CD4-positive, alpha-beta T cell (primary cell): ENCODE measurements around the gene IRS2. TPM values are rescaled to one million over a fixed set of nuclear protein-coding genes. Genes with fewer than 3 reads are reported as not detected.
"Not testable (repeated sequence)": the region's sequence is repeated elsewhere in the genome, so short reads cannot be mapped to it uniquely, and the experiment has no call there.

Experiments used
- ATAC-seq: fragments of 200-7000 bp; cut with Tn5 transposase; one replicate; pipeline ENCODE4 v1.10.0; 2022; ENCODE audit warnings: mild to moderate bottlenecking; ENCODE audit not compliant: poor library complexity
- CTCF ChIA-PET: fragments of 350-600 bp; sonication (Branson Sonifier 250); formaldehyde crosslinking; loops from one replicate; lab custom pipeline; 2021; ENCODE audit warnings: antibody characterized with exemption, inconsistent platforms; lab: Charles Lee
- POLR2A ChIA-PET: fragments of 350-600 bp; sonication (Branson Sonifier 250); formaldehyde crosslinking; loops from one replicate; lab custom pipeline; 2021; ENCODE audit warnings: antibody characterized with exemption, inconsistent platforms; lab: Charles Lee
- DNase-seq, 14 experiments: peaks; one replicate each; pipeline ENCODE4 v3.0.0-alpha.2; 2013 to 2020; ENCODE audit warnings: mixed read lengths in 2 of 14
- H3K27ac ChIP-seq, 2 donors: one replicate each; pipeline versions ENCODE4 v1.5.1 to v1.7.0; 2013; ENCODE audit warnings: low read length in 2 of 2, low read depth in 1 of 2, mild to moderate bottlenecking in 1 of 2
- H3K27me3 ChIP-seq, 2 experiments: 1 replicate in 1 of 2; 2 replicates in 1 of 2; pipeline versions ENCODE4 v1.6.1 to v1.7.0; 2013; ENCODE audit warnings: low read length in 2 of 2, control low read depth in 1 of 2, mild to moderate bottlenecking in 1 of 2, moderate library complexity in 1 of 2; ENCODE audit not compliant: insufficient read depth in 2 of 2, control insufficient read depth in 1 of 2
- H3K36me3 ChIP-seq: one replicate; pipeline ENCODE4 v1.6.1; 2013; ENCODE audit warnings: low read length, control low read depth; ENCODE audit not compliant: insufficient read depth
- H3K4me1 ChIP-seq: one replicate; pipeline ENCODE4 v1.6.1; 2013; ENCODE audit warnings: low read length, control low read depth; ENCODE audit not compliant: insufficient read depth
- H3K4me3 ChIP-seq: one replicate; pipeline ENCODE4 v1.5.1; 2013; ENCODE audit warnings: mild to moderate bottlenecking, low read length, moderate library complexity
- H3K9me3 ChIP-seq, 2 experiments: 1 replicate in 1 of 2; 2 replicates in 1 of 2; pipeline versions ENCODE4 v1.6.1 to v1.7.0; 2013; ENCODE audit warnings: low read length in 2 of 2, mild to moderate bottlenecking in 2 of 2, control low read depth in 1 of 2, moderate library complexity in 1 of 2; ENCODE audit not compliant: control insufficient read depth in 1 of 2, insufficient read depth in 1 of 2
- H3K27ac Mint-ChIP-seq: one replicate; pipeline ENCODE4 v1.8.0; 2020; ENCODE audit warnings: mixed read lengths
- H3K27me3 Mint-ChIP-seq: one replicate; pipeline ENCODE4 v1.8.0; 2021; ENCODE audit warnings: mixed read lengths
- H3K36me3 Mint-ChIP-seq: one replicate; pipeline ENCODE4 v1.8.0; 2021; ENCODE audit warnings: low read depth, mixed read lengths
- H3K4me1 Mint-ChIP-seq: one replicate; pipeline ENCODE4 v1.8.0; 2021; ENCODE audit warnings: low read depth, mixed read lengths
- H3K4me3 Mint-ChIP-seq: one replicate; pipeline ENCODE4 v1.8.0; 2020; ENCODE audit warnings: mild to moderate bottlenecking, mixed read lengths
- H3K9me3 Mint-ChIP-seq: one replicate; pipeline ENCODE4 v1.8.0; 2020; ENCODE audit warnings: mixed read lengths
- CTCF ChIP-seq: fragments of 200-600 bp; IDR thresholded peaks from one replicate; pipeline ENCODE4 v1.8.0; 2022; ENCODE audit warnings: antibody characterized with exemption, mild to moderate bottlenecking
- intact Hi-C, 2 experiments: fragments of 100-400 bp; cut with DNase I in 1 of 2; cut with micrococcal nuclease in 1 of 2; formaldehyde crosslinking; loops; one replicate each; pipeline versions ENCODE4 v1.15.1 to v1.9.0; 2023 to 2025; cut with DNase I, micrococcal nuclease
- total RNA-seq, 174 experiments: library from RNA in 2 of 174; stranded (reverse) in 2 of 174; gene quantifications; one replicate each; pipeline ENCODE4 v1.2.3 and lab custom pipeline; 2021 to 2026

Gene IRS2
- total RNA-seq, 2 experiments from 2014 or later: 188 to 193 TPM

GRCh38 chr13:109833940-109834339 is 47.6 kb upstream of the IRS2 start:
- Histone ChIP-seq H3K27ac (no peak overlapping the region), H3K36me3 (no peaks in the 10 kb centered on the region), H3K4me1 (no peaks in the 10 kb centered on the region), H3K27me3 (peaks cover 8% of the 10 kb centered on the region in 2 experiments), H3K9me3 (no peaks in the 10 kb centered on the region), H3K4me3 (no peak overlapping the region)
- no peak for DNase-seq
- Mint-ChIP-seq H3K27ac (no peak overlapping the region), H3K4me3 (no peak overlapping the region), H3K4me1 (no peaks in the 10 kb centered on the region), H3K9me3 (no peaks in the 10 kb centered on the region), H3K27me3 (peaks cover 41% of the 10 kb centered on the region), H3K36me3 (no peaks in the 10 kb centered on the region)
- TF ChIP-seq CTCF: no peak
- POLR2A ChIA-PET: no interaction called here
- intact Hi-C loops: no loop called here
- ATAC-seq: no peak
- CTCF ChIA-PET: no interaction called here

- DNase-seq (no peak), ATAC-seq (no peak)
- ChIA-PET POLR2A (no interaction called here), CTCF (no interaction called here)
- Histone ChIP-seq H3K4me1 (no peaks in the 10 kb centered on the region), H3K9me3 (no peaks in the 10 kb centered on the region), H3K27ac (no peak overlapping the region), H3K27me3 (peaks cover 6 to 8% of the 10 kb centered on the region in 2 experiments), H3K4me3 (no peak overlapping the region), H3K36me3 (no peaks in the 10 kb centered on the region)
- Mint-ChIP-seq H3K27me3 (peaks cover 41% of the 10 kb centered on the region), H3K4me3 (no peak overlapping the region), H3K36me3 (no peaks in the 10 kb centered on the region), H3K9me3 (no peaks in the 10 kb centered on the region), H3K4me1 (no peaks in the 10 kb centered on the region), H3K27ac (no peak overlapping the region)
- no peak for TF ChIP-seq CTCF
- intact Hi-C loops: no loop called here
These were observed 46.7 kb upstream of the IRS2 start for GRCh38 chr13:109833071-109833470.

- H3K36me3 ChIP-seq, H3K27ac Mint-ChIP-seq, H3K4me1 Mint-ChIP-seq, DNase-seq, H3K27ac ChIP-seq, CTCF ChIA-PET, H3K9me3 ChIP-seq, H3K9me3 Mint-ChIP-seq, H3K27me3 ChIP-seq, H3K4me3 Mint-ChIP-seq, H3K4me1 ChIP-seq, H3K36me3 Mint-ChIP-seq, H3K4me3 ChIP-seq, ATAC-seq, intact Hi-C loops: not testable (repeated sequence)
- POLR2A ChIA-PET: interaction anchor here (0.7 kb wide), 1 partner anchor 1311 kb away, joined by 4 read pairs; no protein-coding TSS in a partner anchor
- H3K27me3 Mint-ChIP-seq: peaks cover 41% of the 10 kb centered on the region
These were observed 42.4 kb upstream of the IRS2 start for GRCh38 chr13:109828591-109829316.

GRCh38 chr13:109823201-109823600 is 36.8 kb upstream of the IRS2 start:
- H3K27me3 ChIP-seq, ATAC-seq, POLR2A ChIA-PET, H3K4me3 ChIP-seq, H3K36me3 ChIP-seq, H3K4me1 Mint-ChIP-seq, intact Hi-C loops, CTCF ChIA-PET, H3K4me1 ChIP-seq, H3K27ac Mint-ChIP-seq, H3K9me3 Mint-ChIP-seq, DNase-seq, H3K36me3 Mint-ChIP-seq, H3K27ac ChIP-seq, H3K9me3 ChIP-seq, H3K4me3 Mint-ChIP-seq: not testable (repeated sequence)
- peaks cover 33% of the 10 kb centered on the region for H3K27me3 Mint-ChIP-seq
